GM12878 (cell line): Measurements from ENCODE around the gene MYCBP2.

ENCODE experiments used
- BACH1 ChIP-seq: fragments of 450-650 bp; IDR thresholded peaks from 2 replicates; pipeline ENCODE4 v1.6.1; 2017; ENCODE audit warnings: mild to moderate bottlenecking, borderline replicate concordance
- CBFB ChIP-seq: IDR thresholded peaks from 2 replicates; pipeline ENCODE4 v1.6.1; 2016; ENCODE audit warnings: antibody characterized with exemption, low read depth
- CTCF ChIP-seq, 3 experiments: IDR thresholded peaks in 2 of 3; conservative IDR thresholded peaks in 1 of 3; 2 replicates each; pipeline ENCODE4 v1.5.1; 2011; ENCODE audit warnings: low read depth in 3 of 3, low read length in 3 of 3, mild to moderate bottlenecking in 3 of 3, control low read depth in 2 of 3, moderate library complexity in 2 of 3, inconsistent platforms in 1 of 3, mixed read lengths in 1 of 3; ENCODE audit not compliant: control insufficient read depth in 2 of 3, insufficient read depth in 1 of 3; ENCODE audit errors: extremely low read depth in 1 of 3
- ELK1 ChIP-seq: IDR thresholded peaks from 2 replicates; pipeline ENCODE4 v1.6.1; 2012; ENCODE audit warnings: low read depth, low read length, improper control_type of control experiment
- MYC ChIP-seq: IDR thresholded peaks from 2 replicates; pipeline ENCODE4 v1.6.1; 2011; ENCODE audit warnings: mild to moderate bottlenecking, low read length, moderate library complexity, inconsistent platforms; ENCODE audit not compliant: insufficient read depth, insufficient replicate concordance, insufficient read length, severe bottlenecking
- NR2C2 ChIP-seq: IDR thresholded peaks from 2 replicates; pipeline ENCODE4 v1.6.1; 2011; ENCODE audit warnings: borderline replicate concordance, low read depth; ENCODE audit not compliant: control insufficient read depth, insufficient read length
- NR2F1 ChIP-seq: fragments of 450-650 bp; conservative IDR thresholded peaks from 2 replicates; pipeline ENCODE4 v1.6.1; 2017; ENCODE audit warnings: mild to moderate bottlenecking
- POLR2AphosphoS2 ChIP-seq: IDR thresholded peaks from 2 replicates; pipeline ENCODE4 v1.6.1; 2011; ENCODE audit warnings: low read depth, mild to moderate bottlenecking, low read length, improper control_type of control experiment, moderate library complexity
- POLR2AphosphoS5 ChIP-seq: IDR thresholded peaks from 2 replicates; pipeline ENCODE4 v1.6.1; 2011; ENCODE audit warnings: mild to moderate bottlenecking, low read length, inconsistent platforms
- ZNF384 ChIP-seq: IDR thresholded peaks from 2 replicates; pipeline ENCODE4 v1.6.1; 2012; ENCODE audit warnings: low read depth, mild to moderate bottlenecking, low read length, improper control_type of control experiment, borderline replicate concordance
- TF ChIP-seq, protein P1 (sequence below): IDR thresholded peaks from 2 replicates; pipeline ENCODE4 v1.6.1; 2012; ENCODE audit warnings: mild to moderate bottlenecking, low read depth, low read length

DNA sequence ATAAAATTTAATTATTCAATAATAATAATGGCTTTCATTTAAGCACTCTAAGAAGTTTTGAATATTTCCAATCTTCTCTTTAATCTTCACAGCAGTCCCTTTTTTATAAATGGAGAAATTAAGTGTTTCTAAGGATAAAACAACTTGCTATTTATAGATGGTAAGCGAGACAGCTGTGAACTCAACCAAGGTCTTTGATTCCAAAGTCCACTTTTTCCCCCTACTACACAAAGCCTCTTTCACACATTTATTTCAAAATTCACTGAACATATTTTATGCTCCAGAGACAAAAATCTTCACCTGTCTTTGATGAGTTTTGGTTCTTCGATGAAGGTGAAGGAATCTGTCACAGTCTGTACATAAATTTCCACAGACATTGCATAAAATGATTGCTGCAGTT is 265.5 kb downstream of the MYCBP2 start:
- TF ChIP-seq CTCF (IDR thresholded peaks at IDR 0.05 in 2 of 3, conservative IDR thresholded peaks at IDR 0.05 in 1 of 3; ENCODE audit: control insufficient read depth in 2 of 3, extremely low read depth in 1 of 3, insufficient read depth in 1 of 3, low read depth in 3 of 3, low read length in 3 of 3) (no peak), ELK1 (no peak), ZNF384 (no peak), NR2F1 (no peak), CBFB (no peak), BACH1 (no peak), MYC (no peak), POLR2AphosphoS5 (no peak), POLR2AphosphoS2 (no peak), NR2C2 (no peak)
- TF ChIP-seq, protein P1, sequence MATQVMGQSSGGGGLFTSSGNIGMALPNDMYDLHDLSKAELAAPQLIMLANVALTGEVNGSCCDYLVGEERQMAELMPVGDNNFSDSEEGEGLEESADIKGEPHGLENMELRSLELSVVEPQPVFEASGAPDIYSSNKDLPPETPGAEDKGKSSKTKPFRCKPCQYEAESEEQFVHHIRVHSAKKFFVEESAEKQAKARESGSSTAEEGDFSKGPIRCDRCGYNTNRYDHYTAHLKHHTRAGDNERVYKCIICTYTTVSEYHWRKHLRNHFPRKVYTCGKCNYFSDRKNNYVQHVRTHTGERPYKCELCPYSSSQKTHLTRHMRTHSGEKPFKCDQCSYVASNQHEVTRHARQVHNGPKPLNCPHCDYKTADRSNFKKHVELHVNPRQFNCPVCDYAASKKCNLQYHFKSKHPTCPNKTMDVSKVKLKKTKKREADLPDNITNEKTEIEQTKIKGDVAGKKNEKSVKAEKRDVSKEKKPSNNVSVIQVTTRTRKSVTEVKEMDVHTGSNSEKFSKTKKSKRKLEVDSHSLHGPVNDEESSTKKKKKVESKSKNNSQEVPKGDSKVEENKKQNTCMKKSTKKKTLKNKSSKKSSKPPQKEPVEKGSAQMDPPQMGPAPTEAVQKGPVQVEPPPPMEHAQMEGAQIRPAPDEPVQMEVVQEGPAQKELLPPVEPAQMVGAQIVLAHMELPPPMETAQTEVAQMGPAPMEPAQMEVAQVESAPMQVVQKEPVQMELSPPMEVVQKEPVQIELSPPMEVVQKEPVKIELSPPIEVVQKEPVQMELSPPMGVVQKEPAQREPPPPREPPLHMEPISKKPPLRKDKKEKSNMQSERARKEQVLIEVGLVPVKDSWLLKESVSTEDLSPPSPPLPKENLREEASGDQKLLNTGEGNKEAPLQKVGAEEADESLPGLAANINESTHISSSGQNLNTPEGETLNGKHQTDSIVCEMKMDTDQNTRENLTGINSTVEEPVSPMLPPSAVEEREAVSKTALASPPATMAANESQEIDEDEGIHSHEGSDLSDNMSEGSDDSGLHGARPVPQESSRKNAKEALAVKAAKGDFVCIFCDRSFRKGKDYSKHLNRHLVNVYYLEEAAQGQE: no peak
